NCI-H510A treated with DMSO at 0.1 percent for 48 hours (cell line): ENCODE data around the gene STRA6.
"Not testable (repeated sequence)": the region's sequence is repeated elsewhere in the genome, so short reads cannot be mapped to it uniquely, and the experiment has no call there.

Experiments
- DNase-seq: peaks from one replicate; lab custom pipeline; 2025; lab: John Stamatoyannopoulos, UW

STRA6 gene

DNA sequence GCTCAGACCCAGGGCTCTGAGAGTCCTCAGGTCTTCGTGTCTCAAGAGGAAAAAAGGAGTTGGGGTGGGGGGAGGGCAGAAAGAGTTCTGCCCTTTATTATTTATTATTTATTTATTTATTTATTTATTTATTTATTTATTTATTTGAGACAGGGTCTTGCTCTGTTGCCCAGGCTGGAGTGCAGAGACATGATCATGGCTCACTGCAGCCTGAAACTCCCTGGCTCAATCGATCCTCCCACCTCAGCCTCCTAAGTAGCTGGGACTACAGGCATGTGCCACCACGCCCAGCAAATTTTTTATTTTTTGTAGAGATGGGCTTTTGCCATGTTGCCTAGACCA is 40.4 kb downstream of the STRA6 start:
- DNase-seq, result not testable (repeated sequence)

- DNase-seq, result not testable (repeated sequence)
Measured at GRCh38 chr15:74160390-74160789, 42.2 kb downstream of the STRA6 start.

- no peak for DNase-seq
Measured at GRCh38 chr15:74159773-74160172, 42.8 kb downstream of the STRA6 start.

- DNase-seq, result no peak
Measured at GRCh38 chr15:74158855-74159650, 43.5 kb downstream of the STRA6 start.

DNA sequence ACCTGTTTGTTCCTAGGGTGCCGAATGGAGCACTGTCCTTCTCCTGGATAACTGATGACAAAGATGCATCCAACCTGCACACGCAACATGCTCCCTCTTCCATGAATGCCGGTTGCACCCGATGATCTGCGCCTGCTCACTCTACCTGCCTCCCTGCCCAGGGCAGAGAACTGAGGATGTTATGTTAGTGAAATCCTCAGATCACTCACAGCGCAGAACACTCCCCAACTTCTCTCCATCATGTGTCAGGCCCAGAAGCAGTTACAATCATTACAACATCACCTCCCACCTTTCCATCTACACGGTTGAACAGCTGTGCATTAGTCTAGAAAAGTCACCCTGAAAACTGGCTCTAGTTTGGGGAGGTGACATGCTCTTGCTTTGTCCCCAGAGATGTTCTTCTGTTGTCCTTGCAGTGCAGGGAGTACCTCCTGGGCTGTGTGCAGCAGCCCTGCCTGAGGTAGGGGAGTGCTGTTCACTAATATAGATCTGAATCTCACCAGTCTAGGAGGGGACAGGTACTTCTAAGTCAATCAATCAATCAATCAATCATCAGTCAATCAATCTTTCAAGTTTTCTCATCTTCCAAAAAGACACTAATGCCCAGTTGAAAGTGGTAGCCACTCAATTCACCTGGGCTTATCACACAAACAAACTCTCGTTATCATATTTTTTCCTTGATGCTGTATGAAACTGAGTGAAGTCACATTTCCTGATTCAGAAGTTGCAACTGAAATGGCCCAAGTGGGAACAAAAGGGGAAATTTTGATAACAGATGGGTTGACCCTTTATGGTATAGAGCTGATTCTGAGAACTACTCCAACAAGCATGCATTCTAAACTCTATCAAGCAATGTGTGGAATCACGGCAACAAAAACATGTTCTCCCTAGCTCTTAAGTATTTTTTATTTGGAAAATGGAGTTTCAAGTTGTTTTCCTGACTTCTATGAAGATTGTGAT is 44.4 kb downstream of the STRA6 start:
- DNase-seq, result no peak

DNA sequence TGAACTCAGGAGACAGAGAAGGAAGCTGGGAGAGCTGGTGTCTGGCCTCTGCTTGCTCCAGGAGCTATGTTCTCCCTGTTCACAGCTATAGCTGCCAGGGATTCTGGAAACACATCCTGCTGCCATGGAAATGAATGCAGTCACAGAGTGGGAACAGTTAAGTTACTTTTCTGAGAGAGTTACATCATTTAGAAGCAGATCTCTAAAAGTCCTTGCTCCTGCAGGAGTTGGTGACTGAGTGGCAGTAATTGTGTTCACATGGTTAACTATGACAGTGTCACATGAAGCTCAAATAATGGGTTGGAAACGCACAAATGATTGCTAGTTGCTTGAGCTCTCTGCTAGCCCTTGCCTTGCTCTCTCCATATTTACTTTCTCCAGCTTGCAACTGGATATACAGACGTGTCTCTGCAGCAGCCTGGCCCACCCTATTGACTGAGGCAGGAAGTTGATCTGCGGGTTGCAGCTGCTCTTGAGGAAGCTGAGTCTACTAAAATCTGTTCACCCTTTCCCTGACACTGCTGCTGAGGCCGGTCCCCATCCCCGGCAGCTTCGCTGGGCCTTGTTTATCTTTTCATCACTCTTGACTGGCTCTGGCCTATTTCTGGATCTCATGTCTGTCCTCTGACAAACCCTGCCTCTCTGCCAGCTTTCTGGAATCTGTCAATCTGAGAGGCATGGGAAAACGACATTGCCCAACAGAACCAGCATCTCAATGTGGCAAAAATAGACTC is 45.7 kb downstream of the STRA6 start:
- DNase-seq, result peak; percentile 65

DNA sequence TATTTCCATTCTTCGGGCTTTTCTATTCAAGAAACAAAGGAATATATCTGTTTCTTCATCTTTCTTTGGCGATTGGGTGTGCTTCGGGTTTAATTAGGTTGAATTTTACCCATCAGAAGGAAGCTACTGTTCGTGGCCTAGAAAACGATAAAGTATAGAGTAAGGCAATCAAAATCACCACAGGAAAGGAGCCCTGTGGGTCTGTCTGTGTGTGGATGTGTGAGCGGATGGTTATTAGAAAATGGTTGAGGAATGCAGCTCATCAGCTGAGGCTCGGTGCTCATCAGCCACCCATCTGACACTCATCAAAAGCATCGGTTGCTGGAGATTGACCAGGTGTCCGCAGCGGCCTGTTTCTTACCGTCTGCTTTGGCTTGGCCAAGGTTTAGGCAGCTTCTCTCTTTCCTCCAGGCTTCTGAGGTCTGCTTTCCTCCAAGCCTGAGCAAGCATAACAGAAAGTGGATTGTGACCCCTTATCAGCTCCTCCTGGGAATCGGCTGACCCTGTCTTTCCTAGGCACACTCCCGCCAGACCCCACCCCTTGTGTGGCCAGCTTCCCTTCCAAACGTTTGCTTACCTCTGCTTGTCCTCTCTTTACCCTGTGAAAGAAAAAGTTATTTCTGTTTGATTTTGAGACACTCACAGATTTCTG is 46.7 kb downstream of the STRA6 start:
- no peak for DNase-seq

DNA sequence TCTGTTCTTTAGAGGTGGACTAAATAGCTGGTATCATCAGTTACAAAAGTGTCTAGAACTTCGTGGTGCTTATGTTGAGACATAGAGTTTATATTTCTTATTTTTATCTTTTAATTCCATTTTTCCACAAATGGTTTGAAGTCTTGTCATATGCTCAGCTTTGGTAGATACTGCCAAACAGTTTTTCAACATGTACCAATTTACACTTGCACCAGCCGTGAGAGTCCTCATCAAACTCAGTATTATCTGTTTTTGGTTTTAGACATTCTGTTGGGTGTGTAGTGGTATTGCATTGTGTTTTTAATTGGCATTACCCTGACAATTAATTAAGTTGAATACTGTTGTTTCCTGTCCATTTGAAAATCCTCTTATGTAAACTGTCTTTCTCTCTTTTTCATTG is 55.5 kb downstream of the STRA6 start:
- DNase-seq, result no peak

GRCh38 chr15:74146277-74146800 is 56.2 kb downstream of the STRA6 start:
- DNase-seq, result no peak

- peak; percentile 23 for DNase-seq
Measured at GRCh38 chr15:74144153-74144775, 58.3 kb downstream of the STRA6 start.

DNA sequence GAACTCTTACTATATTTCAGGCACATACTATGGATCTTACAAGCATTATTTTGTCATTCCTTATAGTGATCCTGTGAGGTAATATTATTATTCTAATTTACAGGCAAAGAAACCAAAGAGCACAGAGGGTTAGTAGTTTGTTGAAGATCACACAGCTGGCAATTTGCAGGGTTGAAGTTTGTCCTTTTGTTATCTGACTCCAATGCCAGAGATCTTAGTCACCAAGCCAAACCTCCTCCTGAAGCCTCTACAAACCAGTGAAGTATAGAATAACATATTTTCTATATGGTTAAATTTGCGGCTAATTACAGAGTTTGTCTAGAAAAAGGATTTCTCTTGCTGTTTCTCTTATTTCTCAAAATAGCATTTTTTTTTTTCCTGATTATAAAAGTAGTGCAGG is 61.0 kb downstream of the STRA6 start:
- no peak for DNase-seq

DNA sequence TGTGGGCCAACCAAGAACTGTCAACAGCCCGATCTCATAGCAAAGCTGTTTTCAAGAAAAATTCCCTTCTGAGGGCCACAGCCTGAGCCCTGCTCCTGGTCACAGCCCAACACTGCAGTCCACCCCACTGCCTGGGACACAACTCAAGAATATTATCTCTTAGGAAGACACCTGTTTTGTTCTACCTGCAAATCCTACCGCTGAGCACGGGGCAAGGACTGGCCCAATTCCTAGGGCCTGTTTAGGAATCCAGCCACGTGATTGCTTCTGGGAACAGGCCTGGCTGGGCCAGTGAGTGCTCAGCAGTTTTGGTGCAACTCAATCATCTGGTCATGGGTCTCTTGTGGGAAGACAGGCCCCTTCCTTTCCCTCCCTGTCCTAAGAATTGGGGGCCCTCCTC is 63.9 kb downstream of the STRA6 start:
- no peak for DNase-seq

DNA sequence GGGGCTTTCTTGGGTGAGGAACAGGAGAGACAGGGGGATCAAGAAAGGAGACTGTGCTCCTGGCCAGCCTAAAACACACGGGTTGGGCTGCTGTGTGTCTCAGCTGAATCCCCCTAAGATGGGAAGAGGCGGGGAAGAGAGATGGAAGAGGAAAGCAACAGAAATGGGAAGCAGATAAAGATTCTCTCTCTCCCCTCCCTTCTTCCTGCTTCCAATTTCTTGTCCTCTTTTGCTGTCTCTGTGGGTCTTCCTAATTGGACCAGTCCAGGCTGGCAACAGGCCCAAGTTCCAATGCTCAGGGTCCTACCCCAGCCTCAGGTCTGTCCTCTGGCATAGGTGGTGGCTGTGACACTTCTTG is 65.1 kb downstream of the STRA6 start:
- no peak for DNase-seq

DNA sequence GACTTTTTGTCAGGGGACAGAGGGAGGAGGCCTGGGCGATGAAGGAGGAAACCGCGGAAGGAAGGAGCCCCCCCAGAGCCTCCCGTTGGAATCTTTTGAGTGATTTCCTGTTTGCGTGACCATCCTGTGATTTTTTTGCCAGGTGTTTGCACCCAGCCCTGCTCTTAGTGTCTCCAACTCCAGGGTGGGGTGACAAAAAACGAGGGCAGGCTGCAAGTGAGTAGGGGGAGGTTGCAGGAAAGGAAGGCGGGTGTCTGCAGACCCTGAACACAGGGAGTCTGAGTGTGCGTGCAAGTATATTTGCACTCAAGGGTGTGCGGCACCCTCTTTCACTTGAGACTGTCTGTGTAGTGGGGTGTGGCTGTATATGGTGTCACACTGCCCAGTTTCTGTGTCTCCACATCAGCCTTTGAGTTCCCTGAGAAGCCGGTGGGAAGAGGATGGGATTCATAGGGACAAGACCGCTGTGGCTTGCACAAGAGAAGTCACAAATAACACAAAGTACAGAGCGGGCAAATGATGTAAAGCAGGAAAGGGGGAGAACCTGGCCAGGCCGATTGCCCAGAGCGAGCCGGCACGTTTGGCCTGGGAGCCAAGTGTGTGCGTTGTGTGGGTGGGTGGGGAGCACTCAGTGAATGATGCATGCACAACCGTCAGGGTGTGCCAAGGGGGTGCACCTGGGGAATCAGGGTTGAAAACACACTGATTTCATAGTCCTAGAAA is 65.6 kb downstream of the STRA6 start:
- DNase-seq, result no peak

GRCh38 chr15:74136540-74136813 is 66.1 kb downstream of the STRA6 start:
- DNase-seq, result no peak

DNA sequence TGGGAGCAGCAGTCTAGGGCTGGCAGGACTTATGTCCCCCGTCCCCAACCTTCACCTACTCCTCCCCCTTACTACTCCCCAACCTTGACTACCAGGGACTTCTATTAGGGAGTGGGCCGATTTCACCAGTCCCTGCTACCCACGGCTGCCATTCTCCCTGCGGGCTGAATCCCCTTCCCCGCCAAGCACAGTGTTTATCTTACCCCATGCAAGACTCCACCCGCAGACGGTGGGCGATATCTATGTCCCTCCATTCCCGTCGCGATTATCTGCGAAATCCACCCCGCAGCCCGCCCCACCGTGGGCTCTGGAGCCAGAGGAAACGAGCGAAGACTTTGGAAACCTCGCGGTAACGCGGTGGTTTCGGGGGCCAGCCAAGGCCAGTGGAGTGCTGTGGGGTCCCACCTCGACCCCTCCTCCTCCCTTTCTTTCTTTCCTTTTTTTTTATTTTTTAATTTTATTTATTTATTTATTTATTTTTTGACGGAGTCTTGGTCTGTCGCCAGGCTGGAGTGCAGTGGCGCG is 67.5 kb downstream of the STRA6 start:
- DNase-seq, result no peak

DNA sequence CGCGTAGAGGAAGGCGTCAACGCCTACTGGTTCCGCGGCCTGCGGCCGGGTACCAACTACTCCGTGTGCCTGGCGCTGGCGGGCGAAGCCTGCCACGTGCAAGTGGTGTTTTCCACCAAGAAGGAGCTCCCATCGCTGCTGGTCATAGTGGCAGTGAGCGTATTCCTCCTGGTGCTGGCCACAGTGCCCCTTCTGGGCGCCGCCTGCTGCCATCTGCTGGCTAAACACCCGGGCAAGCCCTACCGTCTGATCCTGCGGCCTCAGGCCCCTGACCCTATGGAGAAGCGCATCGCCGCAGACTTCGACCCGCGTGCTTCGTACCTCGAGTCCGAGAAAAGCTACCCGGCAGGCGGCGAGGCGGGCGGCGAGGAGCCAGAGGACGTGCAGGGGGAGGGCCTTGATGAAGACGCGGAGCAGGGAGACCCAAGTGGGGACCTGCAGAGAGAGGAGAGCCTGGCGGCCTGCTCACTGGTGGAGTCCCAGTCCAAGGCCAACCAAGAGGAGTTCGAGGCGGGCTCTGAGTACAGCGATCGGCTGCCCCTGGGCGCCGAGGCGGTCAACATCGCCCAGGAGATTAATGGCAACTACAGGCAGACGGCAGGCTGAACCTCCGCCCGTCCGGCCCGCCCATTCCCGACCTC is 68.1 kb downstream of the STRA6 start:
- DNase-seq, result no peak

DNA sequence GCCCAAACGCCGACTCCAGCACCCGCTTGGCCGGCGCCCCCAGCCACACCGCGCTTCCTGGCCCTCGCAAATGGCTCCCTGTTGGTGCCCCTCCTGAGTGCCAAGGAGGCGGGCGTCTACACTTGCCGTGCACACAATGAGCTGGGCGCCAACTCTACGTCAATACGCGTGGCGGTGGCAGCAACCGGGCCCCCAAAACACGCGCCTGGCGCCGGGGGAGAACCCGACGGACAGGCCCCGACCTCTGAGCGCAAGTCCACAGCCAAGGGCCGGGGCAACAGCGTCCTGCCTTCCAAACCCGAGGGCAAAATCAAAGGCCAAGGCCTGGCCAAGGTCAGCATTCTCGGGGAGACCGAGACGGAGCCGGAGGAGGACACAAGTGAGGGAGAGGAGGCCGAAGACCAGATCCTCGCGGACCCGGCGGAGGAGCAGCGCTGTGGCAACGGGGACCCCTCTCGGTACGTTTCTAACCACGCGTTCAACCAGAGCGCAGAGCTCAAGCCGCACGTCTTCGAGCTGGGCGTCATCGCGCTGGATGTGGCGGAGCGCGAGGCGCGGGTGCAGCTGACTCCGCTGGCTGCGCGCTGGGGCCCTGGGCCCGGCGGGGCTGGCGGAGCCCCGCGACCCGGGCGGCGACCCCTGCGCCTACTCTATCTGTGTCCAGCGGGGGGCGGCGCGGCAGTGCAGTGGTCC is 68.7 kb downstream of the STRA6 start:
- no peak for DNase-seq
